Measurements from ENCODE around the gene STAC2. TPM values are rescaled to one million over a fixed set of nuclear protein-coding genes. Genes with fewer than 3 reads are reported as not detected.

The STAC2 gene
- total and polyA plus RNA-seq, 9 of the 15 experiments (the other 6 are each of a cell fraction or from before 2014, with no cell fraction given) = not detected

DNA sequence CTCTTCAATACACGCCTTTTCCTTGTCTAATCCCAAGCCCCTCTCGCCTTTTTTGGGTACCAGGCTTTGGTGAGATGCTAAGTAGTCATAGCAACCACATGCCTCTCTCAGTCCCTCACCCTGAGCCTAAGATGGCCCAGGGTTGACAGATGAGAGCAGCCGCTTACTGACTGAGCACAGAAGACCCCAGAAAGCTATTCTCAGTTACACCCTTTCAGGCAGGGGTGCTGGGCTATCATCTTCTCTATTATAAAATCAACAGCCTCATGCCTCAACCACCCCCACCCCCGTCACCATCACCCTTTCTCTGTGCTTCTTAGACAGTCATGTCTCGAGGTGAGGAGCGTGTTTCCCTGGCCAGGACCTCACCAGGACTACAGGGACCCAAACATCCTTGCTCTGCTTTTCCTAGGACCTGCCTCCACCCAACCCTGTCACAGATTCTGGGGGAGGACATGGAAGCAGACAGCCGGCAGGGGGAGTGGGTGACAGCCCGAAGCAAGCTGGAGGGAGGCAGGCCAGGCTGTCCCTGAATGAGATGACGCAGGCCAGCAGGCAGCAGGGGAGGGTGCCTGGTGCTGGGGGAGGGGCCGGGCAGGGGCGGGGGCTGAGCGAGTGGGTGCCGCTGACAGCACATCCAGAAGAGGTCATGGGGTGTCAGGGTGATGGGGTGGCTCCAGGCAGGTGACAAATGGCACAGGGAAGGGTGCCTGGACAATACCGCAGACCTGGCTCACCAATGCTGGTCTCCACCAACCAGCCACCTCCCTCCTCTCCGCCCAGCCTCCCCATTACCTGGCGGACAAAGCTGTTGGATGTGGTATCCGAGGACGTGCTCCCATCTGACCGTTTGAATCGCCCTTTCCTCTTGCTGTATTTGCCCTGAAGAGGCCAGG is 31.4 kb downstream of the STAC2 start (continued):
- no peak for TF ChIP-seq TFE3 (CRISPR knock-in tag; IDR thresholded peaks at IDR 0.05)
- TF ChIP-seq MEIS2 (IDR thresholded peaks at IDR 0.05; ENCODE audit: partially characterized antibody) = peak; percentile 26
- TF ChIP-seq KHSRP (IDR thresholded peaks at IDR 0.05) = no peak
- 0 out of 2 replicates have a peak, but pooled peaks have one; percentile 19 for TF ChIP-seq ZNF384 (IDR thresholded peaks at IDR 0.05; ENCODE audit: low read depth, low read length)
- no peak for TF ChIP-seq CBX1 (IDR thresholded peaks at IDR 0.05; ENCODE audit: low read depth)
- TF ChIP-seq BHLHE40 (IDR thresholded peaks at IDR 0.05; ENCODE audit: low read length) = peak; percentile 19; the same call in 1 of the 2 replicates
- no peak for TF ChIP-seq CAMTA2 (CRISPR knock-in tag; conservative IDR thresholded peaks at IDR 0.05)
- TF ChIP-seq ZBTB7A (IDR thresholded peaks at IDR 0.05; ENCODE audit: borderline replicate concordance, control insufficient read depth, low read depth, low read length) = peak; percentile 69

DNA sequence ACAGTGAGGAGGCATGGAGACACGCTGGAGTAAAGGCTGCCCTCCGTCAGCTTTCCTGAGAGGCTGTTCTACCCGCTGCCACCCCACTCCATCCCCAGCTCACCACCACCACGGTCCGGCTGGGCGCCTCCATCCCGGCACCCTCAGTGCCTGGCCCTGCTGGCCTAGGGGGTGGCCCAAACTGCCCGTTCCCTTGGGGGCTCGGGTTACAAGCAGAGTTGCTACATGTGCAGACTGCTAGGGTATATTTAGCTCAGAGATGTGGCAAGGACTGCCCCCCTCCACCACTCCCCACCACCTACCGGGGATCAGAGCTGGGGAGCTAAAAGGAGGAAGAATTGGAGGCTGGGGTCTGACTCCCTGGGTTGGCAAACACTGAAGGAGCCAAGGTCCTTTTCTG is 32.4 kb downstream of the STAC2 start:
- ATAC-seq = no peak
- H2AFZ ChIP-seq (ENCODE audit: low read depth, low read length) = no peak overlapping the region
- H3K36me3 ChIP-seq (ENCODE audit: control insufficient read depth, insufficient read depth, low read length) = peaks cover 32% of the 10 kb centered on the region; the same call in 2 of the 3 replicates
- intact Hi-C loops (cut with micrococcal nuclease) = no loop called here
- H4K20me1 ChIP-seq (replicated peaks; ENCODE audit: control insufficient read depth, insufficient read depth, low read length) = no peaks in the 10 kb centered on the region
- WGBS (ENCODE audit: insufficient coverage, low coverage, missing lambda C conversion rate) = 70% methylated on average over 10 of the region's 10 CpGs
- no TSS peak for BruUV-seq (replicated peaks)
- in situ Hi-C loops (cut with MboI) = no loop called here
- peak overlapping the region in 1 of 2 experiments; percentile 9; a peak in 1 of 4 replicates for H3K9ac ChIP-seq (ENCODE audit: insufficient read depth in 1 of 2, low read depth in 2 of 2, low read length in 2 of 2)
- ChIA-PET POLR2A (no interaction called here), CTCF (ENCODE audit: low intra/inter-chr PET ratio) (interaction anchor here (0.7 kb wide), 1 partner anchor 38 kb away, joined by 3 read pairs; no protein-coding TSS in a partner anchor)
- peaks cover 26 to 44% of the 10 kb centered on the region in 2 experiments; a peak in 4 of 5 replicates for H3K4me1 ChIP-seq (replicated peaks in 1 of 2; ENCODE audit: control insufficient read depth in 2 of 2, insufficient read depth in 2 of 2, low read length in 2 of 2)
- peaks cover 18% of the 10 kb centered on the region; the same call in 2 of the 3 replicates for H3K79me2 ChIP-seq (ENCODE audit: control insufficient read depth, insufficient read depth, low read length)
- FAIRE-seq = no peak
- TF ChIP-seq RBFOX2 (IDR thresholded peaks at IDR 0.05; ENCODE audit: low read depth, low read length) = 0 out of 2 replicates have a peak, but pooled peaks have one; percentile 22
- TF ChIP-seq ZNF217 (CRISPR knock-in tag; IDR thresholded peaks at IDR 0.05) = no peak
- H3K27ac ChIP-seq (ENCODE audit: extremely low read depth, low read depth, low read length) = no peak overlapping the region
- no peaks in the 10 kb centered on the region for H3K27me3 ChIP-seq (ENCODE audit: control insufficient read depth in 2 of 2, insufficient read depth in 2 of 2, low read length in 2 of 2)
- H3K9me3 ChIP-seq (replicated peaks; ENCODE audit: control insufficient read depth, insufficient read depth, low read depth, low read length) = no peaks in the 10 kb centered on the region
- DNase-seq (ENCODE audit: extremely low read depth in 1 of 4, low spot score in 3 of 4) = no peak
- H3K9me1 ChIP-seq (ENCODE audit: control insufficient read depth, insufficient read depth, low read length) = no peaks in the 10 kb centered on the region
- no peak overlapping the region for H3K4me3 ChIP-seq
- no peak overlapping the region for H3K4me2 ChIP-seq (ENCODE audit: insufficient read depth, low read length)

Measured in K562 (cell line).